HG02678 (cell line): ENCODE results near the gene NXPH1.

ENCODE experiments used
- ATAC-seq: cut with Tn5 transposase; IDR thresholded peaks from one replicate; pipeline ENCODE4 v1.9.1; 2021; ENCODE audit warnings: mild to moderate bottlenecking, moderate library complexity; ENCODE audit not compliant: unreplicated experiment

NXPH1 gene

GRCh38 chr7:8585591-8585990, 152.2 kb downstream of the NXPH1 start:
- no peak for ATAC-seq

GRCh38 chr7:8590225-8590624, 156.8 kb downstream of the NXPH1 start:
- ATAC-seq = no peak

- ATAC-seq = no peak
Measured at GRCh38 chr7:8590791-8591190, 157.4 kb downstream of the NXPH1 start.

GRCh38 chr7:8591289-8591688, 157.9 kb downstream of the NXPH1 start:
- ATAC-seq = no peak

GRCh38 chr7:8592167-8592566, 158.8 kb downstream of the NXPH1 start:
- ATAC-seq = no peak

GRCh38 chr7:8594115-8594514, 160.7 kb downstream of the NXPH1 start:
- ATAC-seq = no peak

GRCh38 chr7:8597565-8597964, 164.2 kb downstream of the NXPH1 start:
- ATAC-seq = no peak

- ATAC-seq = no peak
Measured at GRCh38 chr7:8601121-8601520, 167.7 kb downstream of the NXPH1 start.

GRCh38 chr7:8605221-8605620, 171.8 kb downstream of the NXPH1 start:
- ATAC-seq = no peak

- ATAC-seq = no peak
Measured at GRCh38 chr7:8612584-8612983, 179.2 kb downstream of the NXPH1 start.

- ATAC-seq = no peak
Measured at GRCh38 chr7:8613191-8613590, 179.8 kb downstream of the NXPH1 start.

GRCh38 chr7:8615019-8615418, 181.6 kb downstream of the NXPH1 start:
- ATAC-seq = no peak

- no peak for ATAC-seq
Measured at GRCh38 chr7:8618441-8619070, 185.1 kb downstream of the NXPH1 start.

GRCh38 chr7:8620169-8620568, 186.8 kb downstream of the NXPH1 start:
- ATAC-seq = no peak

GRCh38 chr7:8625612-8626011, 192.2 kb downstream of the NXPH1 start:
- no peak for ATAC-seq

GRCh38 chr7:8627325-8627724, 193.9 kb downstream of the NXPH1 start:
- ATAC-seq = no peak

GRCh38 chr7:8628656-8629055, 195.2 kb downstream of the NXPH1 start:
- ATAC-seq = no peak

- no peak for ATAC-seq
Measured at GRCh38 chr7:8629504-8629903, 196.1 kb downstream of the NXPH1 start.

GRCh38 chr7:8637322-8637721, 203.9 kb downstream of the NXPH1 start:
- ATAC-seq = no peak

GRCh38 chr7:8638076-8638475, 204.7 kb downstream of the NXPH1 start:
- ATAC-seq = no peak

GRCh38 chr7:8639668-8640067, 206.3 kb downstream of the NXPH1 start:
- ATAC-seq = no peak

- no peak for ATAC-seq
Measured at GRCh38 chr7:8640671-8641070, 207.3 kb downstream of the NXPH1 start.
